B cell (primary cell): Measurements from ENCODE around the gene PLPP7. TPM values are rescaled to one million over a fixed set of nuclear protein-coding genes. Genes with fewer than 3 reads are reported as not detected.

Source experiments
- ATAC-seq: fragments of 200-7000 bp; cut with Tn5 transposase; one replicate; pipeline ENCODE4 v1.10.0; 2021; ENCODE audit warnings: low read depth, mild to moderate bottlenecking, moderate number of reproducible peaks, moderate library complexity
- CTCF ChIA-PET: fragments of 350-600 bp; sonication (Branson Sonifier 250); formaldehyde crosslinking; loops from one replicate; lab custom pipeline; 2021; ENCODE audit warnings: antibody characterized with exemption, inconsistent platforms; lab: Charles Lee
- POLR2A ChIA-PET: fragments of 350-600 bp; sonication (Branson Sonifier 250); formaldehyde crosslinking; loops from one replicate; lab custom pipeline; 2021; ENCODE audit warnings: antibody characterized with exemption; lab: Charles Lee
- DNase-seq: peaks from one replicate; pipeline ENCODE4 v3.0.0; 2013
- H2AFZ ChIP-seq: 2 replicates; pipeline ENCODE4 v1.6.1; 2012; ENCODE audit warnings: mild to moderate bottlenecking, low read depth, low read length; ENCODE audit not compliant: insufficient read depth, poor library complexity, severe bottlenecking
- H3K27ac ChIP-seq, 2 donors: 1 replicate in 1 of 2; 2 replicates in 1 of 2; pipeline ENCODE4 v1.5.1; 2012 to 2013; ENCODE audit warnings: low read length in 2 of 2, mild to moderate bottlenecking in 2 of 2, moderate library complexity in 1 of 2
- H3K27me3 ChIP-seq, 4 experiments: fragments of 200-600 bp in 1 of 4; sonication (generic) in 1 of 4; replicated peaks in 1 of 4; 1 replicate in 2 of 4; 2 replicates in 2 of 4; pipeline versions ENCODE4 v1.6.1 to v1.7.0; 2013 to 2016; ENCODE audit warnings: low read length in 3 of 4, mild to moderate bottlenecking in 2 of 4, mixed read lengths in 1 of 4, moderate library complexity in 1 of 4; ENCODE audit not compliant: insufficient read depth in 4 of 4, control insufficient read depth in 3 of 4; ENCODE audit errors: control extremely low read depth in 1 of 4
- H3K36me3 ChIP-seq, 2 experiments: replicated peaks in 1 of 2; 1 replicate in 1 of 2; 2 replicates in 1 of 2; pipeline versions ENCODE4 v1.6.1 to v1.7.1; 2013; ENCODE audit warnings: low read length in 1 of 2; ENCODE audit not compliant: insufficient read depth in 2 of 2, control insufficient read depth in 1 of 2; ENCODE audit errors: control extremely low read depth in 1 of 2, extremely low read depth in 1 of 2
- H3K4me1 ChIP-seq, 2 donors: fragments of 200-600 bp in 1 of 2; sonication (generic) in 1 of 2; 1 replicate in 1 of 2; 2 replicates in 1 of 2; pipeline versions ENCODE4 v1.5.1 to v1.6.1; 2013 to 2017; ENCODE audit warnings: low read length in 2 of 2; ENCODE audit not compliant: control insufficient read depth in 2 of 2, insufficient read depth in 2 of 2
- H3K4me2 ChIP-seq: replicated peaks from 2 replicates; pipeline ENCODE3; 2012; ENCODE audit warnings: mild to moderate bottlenecking, low read depth, low read length; ENCODE audit not compliant: poor library complexity, severe bottlenecking
- H3K4me3 ChIP-seq, 5 experiments: fragments of 200-600 bp in 1 of 5; sonication (generic) in 1 of 5; 1 replicate in 3 of 5; 2 replicates in 2 of 5; pipeline versions ENCODE4 v1.5.1 to v1.7.0; 2011 to 2016; ENCODE audit warnings: low read length in 4 of 5, mild to moderate bottlenecking in 4 of 5, low read depth in 2 of 5, control low read depth in 1 of 5, moderate library complexity in 1 of 5; ENCODE audit not compliant: insufficient read depth in 1 of 5; ENCODE audit errors: control extremely low read depth in 1 of 5, extremely low read depth in 1 of 5
- H3K79me2 ChIP-seq: fragments of 200-600 bp; sonication (generic); one replicate; pipeline ENCODE4 v1.6.0; 2016; ENCODE audit warnings: low read length; ENCODE audit not compliant: control insufficient read depth, insufficient read depth
- H3K9ac ChIP-seq: fragments of 200-600 bp; sonication (generic); 2 replicates; pipeline ENCODE4 v1.6.1; 2017; ENCODE audit warnings: mild to moderate bottlenecking, low read length, moderate library complexity
- H3K9me3 ChIP-seq, 3 donors: one replicate each; pipeline versions ENCODE4 v1.6.1 to v1.7.1; 2013; ENCODE audit warnings: low read length in 2 of 3; ENCODE audit not compliant: control insufficient read depth in 2 of 3, insufficient read depth in 1 of 3; ENCODE audit errors: control extremely low read depth in 1 of 3
- H4K20me1 ChIP-seq: 2 replicates; pipeline ENCODE4 v1.6.0; 2012; ENCODE audit warnings: mild to moderate bottlenecking, low read length; ENCODE audit not compliant: insufficient read depth, control insufficient read depth, poor library complexity, severe bottlenecking
- H3K27ac Mint-ChIP-seq: one replicate; pipeline ENCODE4 v1.8.0; 2021; ENCODE audit warnings: mixed read lengths
- H3K27me3 Mint-ChIP-seq: one replicate; pipeline ENCODE4 v1.8.0; 2021; ENCODE audit warnings: mixed read lengths
- H3K4me1 Mint-ChIP-seq: one replicate; pipeline ENCODE4 v1.8.0; 2021; ENCODE audit warnings: mixed read lengths
- H3K4me3 Mint-ChIP-seq: one replicate; pipeline ENCODE4 v1.8.0; 2021; ENCODE audit warnings: mixed read lengths
- H3K9me3 Mint-ChIP-seq: one replicate; pipeline ENCODE4 v1.8.0; 2022; ENCODE audit warnings: mixed read lengths; ENCODE audit not compliant: insufficient read depth
- CTCF ChIP-seq: fragments of 200-600 bp; IDR thresholded peaks from one replicate; pipeline ENCODE4 v1.8.0; 2022; ENCODE audit warnings: antibody characterized with exemption, mild to moderate bottlenecking
- EZH2 ChIP-seq: IDR thresholded peaks from 2 replicates; pipeline ENCODE4 v1.6.1; 2012; ENCODE audit warnings: borderline replicate concordance, low read depth, mild to moderate bottlenecking, moderate library complexity, low read length; ENCODE audit not compliant: insufficient read depth, poor library complexity, severe bottlenecking
- WGBS: methylation state at CpG from one replicate; pipeline ENCODE4 v1.1.5; 2013; ENCODE audit warnings: missing lambda C conversion rate; ENCODE audit not compliant: insufficient coverage; 5-methylcytosine and 5-hydroxymethylcytosine counted together
- intact Hi-C: fragments of 100-400 bp; cut with micrococcal nuclease; formaldehyde crosslinking; loops from one replicate; pipeline ENCODE4 v1.10.0; 2022
- polyA plus RNA-seq: library from polyadenylated mRNA; depleted of rRNA; stranded (reverse); fragments of >200 nt; gene quantifications from 2 replicates; pipeline ENCODE4 v1.2.3, GENCODE V29; 2012
- total RNA-seq, 2 donors: library from RNA; stranded (reverse); fragments of 120-200 nt in 1 of 2; gene quantifications; 1 replicate in 1 of 2; 2 replicates in 1 of 2; pipeline versions ENCODE4 v1.2.3 to v1.2.4, GENCODE V29; 2013 to 2022

The PLPP7 gene
- total and polyA plus RNA-seq, 2 donors (not counting 1 experiment from before 2014, with no cell fraction given), result 0.57 to 2.0 TPM

DNA sequence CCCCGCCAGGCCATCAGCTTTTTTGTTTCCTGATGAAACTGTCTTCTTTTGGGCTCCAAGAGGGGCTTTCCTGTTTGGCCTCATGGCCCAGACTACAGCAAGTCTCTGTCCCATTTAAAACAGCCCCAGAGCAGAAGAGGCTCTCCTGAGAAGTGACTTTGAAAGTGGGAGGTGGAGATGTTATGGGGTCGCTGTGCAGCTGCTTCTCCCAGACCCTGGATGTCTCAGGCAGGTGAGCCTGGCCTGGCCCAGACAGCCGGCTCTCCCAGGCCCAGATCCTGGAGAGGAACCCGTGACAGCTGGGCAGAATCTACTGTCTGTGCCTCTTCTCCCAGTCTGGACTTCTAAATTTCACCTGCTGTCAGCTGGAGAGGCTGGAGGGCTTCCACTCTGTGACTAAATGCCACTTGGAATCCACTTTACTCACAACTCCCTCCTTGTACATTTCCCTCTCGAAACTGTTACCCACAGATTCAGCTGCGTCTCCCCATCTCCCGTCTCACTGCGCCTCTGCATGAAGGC, 33.8 kb upstream of the PLPP7 start:
- Mint-ChIP-seq H3K4me3 (peak overlapping the region; percentile 95), H3K9me3 (no peaks in the 10 kb centered on the region), H3K4me1 (peaks cover 40% of the 10 kb centered on the region), H3K27me3 (no peaks in the 10 kb centered on the region), H3K27ac (peak overlapping the region; percentile 98)
- peaks cover 6% of the 10 kb centered on the region for H4K20me1 ChIP-seq
- no peak for TF ChIP-seq CTCF
- TF ChIP-seq EZH2, result no peak
- peak overlapping the region; percentile 71 for H3K9ac ChIP-seq
- ATAC-seq (peak; percentile 2), DNase-seq (no peak)
- H3K4me2 ChIP-seq, result peak overlapping the region; percentile 88
- no peaks in the 10 kb centered on the region for H3K27me3 ChIP-seq
- H3K36me3 ChIP-seq, result peaks cover 0 to 28% of the 10 kb centered on the region in 2 experiments
- peaks cover 50 to 61% of the 10 kb centered on the region in 2 donors for H3K4me1 ChIP-seq
- intact Hi-C loops, result loop anchor here (1.0 kb wide), 3 partner anchors 14 to 21 kb away; partner anchors contain the start of gene FAM78A
- ChIA-PET POLR2A (interaction anchor here (0.6 to 12.1 kb wide), 5 partner anchors 9 to 26 kb away, joined by 3 to 199 read pairs (median 10); partner anchors contain the start of gene FAM78A), CTCF (interaction anchor here (0.7 to 14.3 kb wide), 9 partner anchors 8 to 81 kb away, joined by 3 to 158 read pairs (median 4); partner anchors contain the start of gene FAM78A)
- peak overlapping the region; percentile 91 for H2AFZ ChIP-seq
- H3K9me3 ChIP-seq, result no peaks in the 10 kb centered on the region
- peaks cover 56% of the 10 kb centered on the region for H3K79me2 ChIP-seq
- WGBS, result 20% methylated on average over 8 of the region's 8 CpGs
- peak overlapping the region; percentile 94 to 95 for H3K27ac ChIP-seq
- H3K4me3 ChIP-seq, result peak overlapping the region; percentile 48 to 76 (median 61)
